Prostate gland (tissue), 2 donors: Measurements from ENCODE around the gene SRRM2.

Experiments
- POLR2A ChIP-seq: fragments of 450-650 bp; IDR thresholded peaks from one replicate; pipeline ENCODE4 v1.6.1; 2016; ENCODE audit warnings: antibody characterized with exemption, mild to moderate bottlenecking
- POLR2AphosphoS5 ChIP-seq: sonication (generic); formaldehyde crosslinking; IDR thresholded peaks from one replicate; pipeline ENCODE4 v1.6.1; 2017; ENCODE audit warnings: antibody characterized with exemption
- TF ChIP-seq, protein P1 (sequence below), 4 experiments: fragments of 200-600 bp in 2 of 4; fragments of 450-650 bp in 2 of 4; sonication (generic) in 2 of 4; IDR thresholded peaks; 1 replicate in 3 of 4; 2 replicates in 1 of 4; pipeline ENCODE4 v1.5.1; 2016 to 2019; ENCODE audit warnings: antibody characterized with exemption in 4 of 4, mild to moderate bottlenecking in 2 of 4, moderate library complexity in 2 of 4

DNA sequence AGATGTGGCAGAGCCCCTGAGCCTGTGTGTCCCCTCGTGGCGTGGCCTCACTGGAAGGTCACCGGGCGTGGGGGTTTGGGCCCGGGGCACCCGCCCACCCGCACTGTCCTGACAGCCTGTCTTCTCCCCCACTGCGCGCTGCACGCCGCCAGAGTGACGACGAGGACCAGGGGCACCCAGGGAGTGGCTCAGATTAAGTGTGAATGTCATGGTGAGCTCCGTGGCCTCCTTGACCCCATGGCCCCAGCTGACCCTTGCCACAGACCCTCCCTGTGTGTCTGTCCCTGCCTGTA is 47.5 kb upstream of the SRRM2 start:
- TF ChIP-seq POLR2A (no peak), POLR2AphosphoS5 (no peak)
- TF ChIP-seq, protein P1, sequence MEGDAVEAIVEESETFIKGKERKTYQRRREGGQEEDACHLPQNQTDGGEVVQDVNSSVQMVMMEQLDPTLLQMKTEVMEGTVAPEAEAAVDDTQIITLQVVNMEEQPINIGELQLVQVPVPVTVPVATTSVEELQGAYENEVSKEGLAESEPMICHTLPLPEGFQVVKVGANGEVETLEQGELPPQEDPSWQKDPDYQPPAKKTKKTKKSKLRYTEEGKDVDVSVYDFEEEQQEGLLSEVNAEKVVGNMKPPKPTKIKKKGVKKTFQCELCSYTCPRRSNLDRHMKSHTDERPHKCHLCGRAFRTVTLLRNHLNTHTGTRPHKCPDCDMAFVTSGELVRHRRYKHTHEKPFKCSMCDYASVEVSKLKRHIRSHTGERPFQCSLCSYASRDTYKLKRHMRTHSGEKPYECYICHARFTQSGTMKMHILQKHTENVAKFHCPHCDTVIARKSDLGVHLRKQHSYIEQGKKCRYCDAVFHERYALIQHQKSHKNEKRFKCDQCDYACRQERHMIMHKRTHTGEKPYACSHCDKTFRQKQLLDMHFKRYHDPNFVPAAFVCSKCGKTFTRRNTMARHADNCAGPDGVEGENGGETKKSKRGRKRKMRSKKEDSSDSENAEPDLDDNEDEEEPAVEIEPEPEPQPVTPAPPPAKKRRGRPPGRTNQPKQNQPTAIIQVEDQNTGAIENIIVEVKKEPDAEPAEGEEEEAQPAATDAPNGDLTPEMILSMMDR (IDR thresholded peaks at IDR 0.05) = no peak
